ENCODE results near the gene TNFRSF19.

The TNFRSF19 gene

GRCh38 chr13:23688336-23688735 is 118.1 kb downstream of the TNFRSF19 start:
- DNase-seq: no peak

- DNase-seq: no peak
Observed at GRCh38 chr13:23690668-23691067, 120.5 kb downstream of the TNFRSF19 start.

- no peak for DNase-seq
Observed at GRCh38 chr13:23692816-23693215, 122.6 kb downstream of the TNFRSF19 start.

- DNase-seq: no peak
Observed at GRCh38 chr13:23695196-23695595, 125.0 kb downstream of the TNFRSF19 start.

GRCh38 chr13:23695711-23696464 is 125.7 kb downstream of the TNFRSF19 start:
- DNase-seq: peak; percentile 20

GRCh38 chr13:23696610-23697009 is 126.4 kb downstream of the TNFRSF19 start:
- DNase-seq: no peak

GRCh38 chr13:23697772-23698313 is 127.6 kb downstream of the TNFRSF19 start:
- DNase-seq: no peak

GRCh38 chr13:23699271-23699670 is 129.1 kb downstream of the TNFRSF19 start:
- no peak for DNase-seq

GRCh38 chr13:23701186-23701585 is 131.0 kb downstream of the TNFRSF19 start:
- DNase-seq: no peak

GRCh38 chr13:23701636-23702035 is 131.4 kb downstream of the TNFRSF19 start:
- no peak for DNase-seq

GRCh38 chr13:23703246-23703860 is 133.1 kb downstream of the TNFRSF19 start:
- no peak for DNase-seq

GRCh38 chr13:23705583-23705982 is 135.4 kb downstream of the TNFRSF19 start:
- DNase-seq: no peak

GRCh38 chr13:23707674-23708073 is 137.5 kb downstream of the TNFRSF19 start:
- no peak for DNase-seq

- no peak for DNase-seq
Observed at GRCh38 chr13:23709536-23709935, 139.3 kb downstream of the TNFRSF19 start.

GRCh38 chr13:23710366-23710765 is 140.2 kb downstream of the TNFRSF19 start:
- DNase-seq: no peak

GRCh38 chr13:23711355-23711754 is 141.1 kb downstream of the TNFRSF19 start:
- no peak for DNase-seq

GRCh38 chr13:23714672-23715071 is 144.5 kb downstream of the TNFRSF19 start:
- no peak for DNase-seq

- no peak for DNase-seq
Observed at GRCh38 chr13:23715092-23715761, 145.0 kb downstream of the TNFRSF19 start.

GRCh38 chr13:23715762-23716235 is 145.6 kb downstream of the TNFRSF19 start:
- DNase-seq: no peak

GRCh38 chr13:23716401-23716800 is 146.2 kb downstream of the TNFRSF19 start:
- DNase-seq: no peak

- DNase-seq: no peak
Observed at GRCh38 chr13:23718996-23719395, 148.8 kb downstream of the TNFRSF19 start.

- DNase-seq: no peak
Observed at GRCh38 chr13:23722726-23723453, 152.7 kb downstream of the TNFRSF19 start.

GRCh38 chr13:23723471-23723870 is 153.3 kb downstream of the TNFRSF19 start:
- DNase-seq: no peak

Measured in T-helper 9 cell (primary cell).